ENCODE data around the gene AUTS2. TPM values are rescaled to one million over a fixed set of nuclear protein-coding genes. Genes with fewer than 3 reads are reported as not detected.

AUTS2 gene
- total RNA-seq, 1 donor from 2014 or later, result 53.0 TPM

DNA sequence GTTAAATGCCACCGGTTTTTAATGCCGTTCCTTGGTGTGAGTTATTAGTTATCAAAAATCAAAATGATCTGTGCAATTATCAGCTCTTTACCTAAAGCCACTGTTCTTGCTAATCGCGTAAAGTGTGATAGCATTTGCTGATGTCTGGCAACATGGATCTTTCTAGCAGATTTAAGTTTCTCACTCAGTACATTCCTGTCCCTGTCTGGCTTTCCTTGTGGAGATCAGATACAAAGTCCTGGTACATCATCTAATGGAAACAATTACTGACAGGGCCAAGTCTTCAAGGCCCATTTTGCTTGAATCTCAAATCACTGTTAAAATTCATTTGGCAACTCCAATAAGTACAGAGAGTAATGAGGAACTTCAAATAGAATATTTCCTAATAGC lies 755.7 kb downstream of the AUTS2 start:
- H3K27me3 ChIP-seq, result no peaks in the 10 kb centered on the region
- TF ChIP-seq POLR2AphosphoS5 (IDR thresholded peaks at IDR 0.05; ENCODE audit: insufficient read depth in 1 of 2, low read depth in 1 of 2) (no peak), POLR2A (IDR thresholded peaks at IDR 0.05) (no peak)
- TF ChIP-seq, protein P1, sequence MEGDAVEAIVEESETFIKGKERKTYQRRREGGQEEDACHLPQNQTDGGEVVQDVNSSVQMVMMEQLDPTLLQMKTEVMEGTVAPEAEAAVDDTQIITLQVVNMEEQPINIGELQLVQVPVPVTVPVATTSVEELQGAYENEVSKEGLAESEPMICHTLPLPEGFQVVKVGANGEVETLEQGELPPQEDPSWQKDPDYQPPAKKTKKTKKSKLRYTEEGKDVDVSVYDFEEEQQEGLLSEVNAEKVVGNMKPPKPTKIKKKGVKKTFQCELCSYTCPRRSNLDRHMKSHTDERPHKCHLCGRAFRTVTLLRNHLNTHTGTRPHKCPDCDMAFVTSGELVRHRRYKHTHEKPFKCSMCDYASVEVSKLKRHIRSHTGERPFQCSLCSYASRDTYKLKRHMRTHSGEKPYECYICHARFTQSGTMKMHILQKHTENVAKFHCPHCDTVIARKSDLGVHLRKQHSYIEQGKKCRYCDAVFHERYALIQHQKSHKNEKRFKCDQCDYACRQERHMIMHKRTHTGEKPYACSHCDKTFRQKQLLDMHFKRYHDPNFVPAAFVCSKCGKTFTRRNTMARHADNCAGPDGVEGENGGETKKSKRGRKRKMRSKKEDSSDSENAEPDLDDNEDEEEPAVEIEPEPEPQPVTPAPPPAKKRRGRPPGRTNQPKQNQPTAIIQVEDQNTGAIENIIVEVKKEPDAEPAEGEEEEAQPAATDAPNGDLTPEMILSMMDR (IDR thresholded peaks at IDR 0.05), result no peak
- H3K9me3 ChIP-seq, result no peaks in the 10 kb centered on the region
- H3K27ac ChIP-seq, result no peak overlapping the region
- intact Hi-C loops (cut with DNase I), result no loop called here
- peaks cover 31% of the 10 kb centered on the region for H3K4me1 ChIP-seq
- no peak for DNase-seq (ENCODE audit: extremely low spot score in 2 of 2)
- H3K36me3 ChIP-seq, result no peaks in the 10 kb centered on the region
- no peak overlapping the region for H3K4me3 ChIP-seq

DNA sequence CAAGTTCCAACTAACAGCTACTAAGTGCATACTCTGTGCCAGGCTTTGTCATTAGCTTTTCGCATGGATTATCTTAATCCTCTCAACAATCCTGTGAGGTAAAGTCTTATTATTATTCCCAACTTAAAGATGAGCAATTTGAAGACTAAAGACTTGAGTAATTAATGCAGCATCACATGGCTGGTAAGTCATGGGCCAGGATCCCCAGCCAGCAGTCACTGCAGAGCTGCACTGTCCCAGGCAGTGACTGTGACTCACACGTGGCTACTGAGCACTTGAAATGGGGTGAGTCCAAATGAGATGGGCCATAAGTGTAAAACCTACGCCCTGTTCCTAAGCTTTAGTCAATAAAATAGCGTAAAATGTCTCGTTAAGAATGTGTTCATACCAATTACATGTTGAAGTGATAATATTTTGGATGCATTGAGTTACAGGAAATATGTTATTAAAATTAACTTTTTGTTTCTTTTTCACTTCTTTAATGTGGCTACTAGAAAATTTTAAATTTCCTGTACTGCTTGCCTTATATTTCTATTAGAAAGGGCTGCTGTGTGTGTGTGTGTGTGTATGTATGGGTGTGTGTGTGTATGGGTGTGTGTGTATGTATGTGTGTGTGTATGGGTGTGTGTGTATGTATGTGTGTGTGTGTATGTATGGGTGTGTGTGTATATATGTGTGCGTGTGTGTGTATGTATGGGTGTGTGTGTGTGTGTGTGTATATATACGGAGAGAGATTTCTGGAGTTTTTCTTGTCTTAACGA lies 756.3 kb downstream of the AUTS2 start:
- TF ChIP-seq POLR2AphosphoS5 (IDR thresholded peaks at IDR 0.05; ENCODE audit: insufficient read depth in 1 of 2, low read depth in 1 of 2), result peak in 1 of 2 donors; percentile 16
- TF ChIP-seq POLR2A (IDR thresholded peaks at IDR 0.05), result no peak
- Histone ChIP-seq H3K9me3 (no peaks in the 10 kb centered on the region), H3K27ac (no peak overlapping the region), H3K4me3 (no peak overlapping the region), H3K4me1 (peaks cover 31% of the 10 kb centered on the region), H3K27me3 (no peaks in the 10 kb centered on the region), H3K36me3 (no peaks in the 10 kb centered on the region)
- no peak for DNase-seq (ENCODE audit: extremely low spot score in 2 of 2)
- intact Hi-C loops (cut with DNase I), result no loop called here

DNA sequence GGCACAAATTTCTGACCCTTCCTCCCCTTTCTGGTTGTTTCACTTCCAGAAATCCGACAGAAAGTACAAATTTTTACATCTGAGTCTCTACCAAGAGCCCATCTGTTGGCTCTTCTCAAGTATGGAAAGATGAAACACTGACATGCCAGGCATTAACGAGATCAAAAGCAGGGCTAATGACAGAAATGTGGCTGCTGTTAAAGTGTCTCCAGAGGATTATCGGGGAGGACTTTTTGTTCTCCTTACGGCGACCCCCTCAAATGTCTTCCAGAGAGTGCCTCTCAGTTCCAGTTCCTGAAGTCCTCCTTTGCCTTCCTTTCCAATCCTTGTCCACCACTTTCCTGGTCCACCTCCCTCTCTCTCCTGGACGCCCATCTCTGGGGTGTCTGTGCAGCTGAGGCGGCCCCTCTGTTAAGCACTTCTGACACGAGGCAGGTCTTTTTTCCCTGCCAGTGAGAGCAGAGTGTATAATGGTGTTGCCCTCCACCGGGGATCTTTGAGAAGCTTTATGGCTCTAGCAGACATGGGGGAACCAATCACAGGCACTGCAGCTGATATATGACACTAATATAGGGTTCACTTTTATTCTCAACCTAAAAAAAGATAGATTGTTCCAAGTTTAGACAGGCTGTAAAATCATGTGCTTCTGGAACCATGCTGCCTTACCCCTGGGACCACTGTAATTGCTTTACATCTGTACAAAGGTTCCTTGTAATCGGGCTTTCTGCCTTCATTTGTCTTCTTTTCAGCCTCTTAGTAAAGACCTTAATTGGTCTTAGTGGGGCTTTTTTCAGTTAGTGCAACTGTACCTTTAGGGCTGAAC lies 757.1 kb downstream of the AUTS2 start:
- Histone ChIP-seq H3K9me3 (no peaks in the 10 kb centered on the region), H3K4me3 (no peak overlapping the region), H3K27me3 (no peaks in the 10 kb centered on the region), H3K36me3 (no peaks in the 10 kb centered on the region), H3K4me1 (peaks cover 31% of the 10 kb centered on the region), H3K27ac (no peak overlapping the region)
- TF ChIP-seq POLR2AphosphoS5 (IDR thresholded peaks at IDR 0.05; ENCODE audit: insufficient read depth in 1 of 2, low read depth in 1 of 2), result no peak
- TF ChIP-seq POLR2A (IDR thresholded peaks at IDR 0.05), result no peak
- TF ChIP-seq, protein P1 (IDR thresholded peaks at IDR 0.05), result no peak
- no peak for DNase-seq (ENCODE audit: extremely low spot score in 2 of 2)
- intact Hi-C loops (cut with DNase I), result no loop called here

DNA sequence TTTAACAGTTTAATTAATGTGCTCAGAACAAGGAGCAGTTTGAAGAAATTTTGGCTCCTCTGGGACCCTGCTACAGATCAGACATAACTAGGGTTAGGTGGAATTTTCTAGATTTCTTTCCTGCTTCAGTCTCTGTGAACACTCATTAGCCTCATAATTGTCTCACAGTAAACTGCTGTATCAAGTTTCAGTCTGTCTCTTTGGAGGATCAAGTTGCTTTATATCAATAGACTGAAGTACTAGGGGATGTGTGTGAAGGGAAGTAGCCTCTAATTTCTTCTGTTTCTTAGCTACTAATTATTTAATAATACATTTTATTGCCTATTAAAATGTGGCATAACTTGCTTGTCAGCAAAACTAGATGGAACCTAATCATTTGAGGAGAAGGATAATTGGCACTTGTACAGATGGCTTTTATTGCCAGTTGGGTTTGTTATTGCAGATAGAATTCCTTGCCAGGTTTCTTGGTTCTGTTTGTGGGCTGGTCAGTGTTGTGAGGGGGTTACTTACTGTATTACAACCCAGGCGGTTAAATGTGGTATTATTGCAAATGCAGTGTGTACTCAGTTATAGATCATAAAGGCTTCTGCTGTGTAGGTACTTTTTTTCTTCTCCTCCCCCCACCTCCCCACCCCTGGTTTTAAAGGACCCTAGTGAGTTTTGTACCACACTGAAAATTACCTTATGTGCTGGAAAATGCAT lies 758.0 kb downstream of the AUTS2 start:
- Histone ChIP-seq H3K9me3 (no peaks in the 10 kb centered on the region), H3K4me3 (no peak overlapping the region), H3K27ac (no peak overlapping the region), H3K4me1 (peaks cover 31% of the 10 kb centered on the region), H3K27me3 (no peaks in the 10 kb centered on the region), H3K36me3 (no peaks in the 10 kb centered on the region)
- intact Hi-C loops (cut with DNase I), result no loop called here
- TF ChIP-seq POLR2A (IDR thresholded peaks at IDR 0.05) (no peak), POLR2AphosphoS5 (IDR thresholded peaks at IDR 0.05; ENCODE audit: insufficient read depth in 1 of 2, low read depth in 1 of 2) (no peak)
- TF ChIP-seq, protein P1 (IDR thresholded peaks at IDR 0.05), result no peak
- DNase-seq (ENCODE audit: extremely low spot score in 2 of 2), result no peak

DNA sequence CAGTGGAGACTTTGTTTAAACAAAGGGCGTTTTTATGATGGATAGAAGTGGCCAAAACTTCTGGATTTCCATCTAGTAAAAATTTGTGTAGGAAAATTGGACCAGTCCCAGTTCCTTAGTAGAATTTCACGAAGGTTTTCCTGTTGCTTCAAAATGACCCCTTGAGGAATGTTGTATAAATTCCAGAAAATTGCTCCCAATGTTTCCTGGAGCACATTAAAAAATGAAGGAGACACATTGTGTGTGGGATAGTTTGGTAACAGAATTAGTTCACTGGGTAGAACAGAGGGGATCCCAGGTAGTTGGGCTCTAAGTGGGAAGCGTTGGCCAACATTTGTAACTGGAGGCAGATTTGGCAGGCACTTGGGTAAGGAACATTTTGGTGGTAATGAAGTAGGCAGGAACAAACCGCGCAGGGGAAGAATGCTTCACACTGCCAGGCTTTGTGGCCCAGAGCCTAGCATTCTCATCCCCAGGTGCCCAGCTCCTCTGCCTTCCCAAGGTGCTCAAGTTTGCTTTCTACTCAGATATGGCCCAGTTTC lies 758.6 kb downstream of the AUTS2 start:
- Histone ChIP-seq H3K4me1 (peaks cover 31% of the 10 kb centered on the region), H3K9me3 (no peaks in the 10 kb centered on the region), H3K27ac (no peak overlapping the region), H3K36me3 (no peaks in the 10 kb centered on the region), H3K4me3 (no peak overlapping the region), H3K27me3 (no peaks in the 10 kb centered on the region)
- intact Hi-C loops (cut with DNase I), result no loop called here
- DNase-seq (ENCODE audit: extremely low spot score in 2 of 2), result no peak
- TF ChIP-seq POLR2AphosphoS5 (IDR thresholded peaks at IDR 0.05; ENCODE audit: insufficient read depth in 1 of 2, low read depth in 1 of 2), result no peak
- no peak for TF ChIP-seq POLR2A (IDR thresholded peaks at IDR 0.05)
- TF ChIP-seq, protein P1 (IDR thresholded peaks at IDR 0.05), result no peak

Data from vagina (tissue), 2 donors.